Fibroblast of lung (primary cell): ENCODE results near the gene ABCF2. TPM values are rescaled to one million over a fixed set of nuclear protein-coding genes. Genes with fewer than 3 reads are reported as not detected.

Experiments used
- DNase-seq, 2 donors: peaks; one replicate each; pipeline versions ENCODE4 v3.0.0 to v3.0.0-alpha.2; 2010; ENCODE audit warnings: low read depth in 2 of 2
- H2AFZ ChIP-seq: 2 replicates; pipeline ENCODE4 v1.5.1; 2012; ENCODE audit warnings: low read length, control low read depth, inconsistent platforms
- H3K27ac ChIP-seq: 2 replicates; pipeline ENCODE4 v1.5.1; 2011; ENCODE audit warnings: low read length, control low read depth; ENCODE audit not compliant: insufficient read depth
- H3K27me3 ChIP-seq: 2 replicates; pipeline ENCODE4 v1.5.1; 2011; ENCODE audit warnings: mild to moderate bottlenecking, low read length; ENCODE audit not compliant: control insufficient read depth, insufficient read depth
- H3K36me3 ChIP-seq: 2 replicates; pipeline ENCODE4 v1.5.1; 2011; ENCODE audit warnings: low read length; ENCODE audit not compliant: control insufficient read depth, insufficient read depth
- H3K4me1 ChIP-seq: 2 replicates; pipeline ENCODE4 v1.5.1; 2011; ENCODE audit warnings: low read length; ENCODE audit not compliant: control insufficient read depth, insufficient read depth; ENCODE audit errors: extremely low read depth
- H3K4me2 ChIP-seq: 2 replicates; pipeline ENCODE4 v1.5.1; 2011; ENCODE audit warnings: low read length, control low read depth; ENCODE audit not compliant: insufficient read depth; ENCODE audit errors: extremely low read depth
- H3K4me3 ChIP-seq, 4 experiments: fragments of 200-600 bp in 1 of 4; sonication (generic) in 1 of 4; replicated peaks in 1 of 4; 2 replicates each; pipeline ENCODE4 v1.5.1; 2011 to 2016; ENCODE audit warnings: low read length in 4 of 4, low read depth in 3 of 4, mild to moderate bottlenecking in 3 of 4, control low read depth in 2 of 4, inconsistent platforms in 1 of 4, mixed read lengths in 1 of 4; ENCODE audit not compliant: insufficient read depth in 1 of 4; ENCODE audit errors: control extremely low read depth in 1 of 4
- H3K79me2 ChIP-seq: 2 replicates; pipeline ENCODE4 v1.5.1; 2012; ENCODE audit warnings: mild to moderate bottlenecking, low read length, inconsistent platforms; ENCODE audit not compliant: control insufficient read depth, insufficient read depth
- H3K9ac ChIP-seq: 2 replicates; pipeline ENCODE4 v1.5.1; 2011; ENCODE audit warnings: mild to moderate bottlenecking, low read length, control low read depth; ENCODE audit not compliant: insufficient read depth
- H3K9me3 ChIP-seq: 2 replicates; pipeline ENCODE4 v1.5.1; 2012; ENCODE audit warnings: low read depth, low read length; ENCODE audit not compliant: control insufficient read depth, insufficient read depth
- H4K20me1 ChIP-seq: 2 replicates; pipeline ENCODE4 v1.5.1; 2011; ENCODE audit warnings: low read length; ENCODE audit not compliant: control insufficient read depth, insufficient read depth; ENCODE audit errors: extremely low read depth
- CTCF ChIP-seq, 2 donors: IDR thresholded peaks in 1 of 2; conservative IDR thresholded peaks in 1 of 2; 1 replicate in 1 of 2; 2 replicates in 1 of 2; pipeline ENCODE4 v1.5.1; 2011 to 2012; ENCODE audit warnings: low read length in 2 of 2, control low read depth in 1 of 2, inconsistent platforms in 1 of 2, low read depth in 1 of 2, mild to moderate bottlenecking in 1 of 2
- EZH2 ChIP-seq: IDR thresholded peaks from 2 replicates; pipeline ENCODE4 v1.5.1; 2012; ENCODE audit warnings: low read length, control low read depth, mild to moderate bottlenecking; ENCODE audit errors: missing control alignments
- polyA plus RNA-seq, 2 donors: library from polyadenylated mRNA; depleted of rRNA in 1 of 2; stranded (reverse) in 1 of 2; unstranded in 1 of 2; fragments of >200 nt; gene quantifications; 2 replicates each; pipeline ENCODE4 v1.2.1, GENCODE V29; 2011 to 2012; ENCODE audit warnings: missing spikeins in 1 of 2
- total RNA-seq: library from RNA; depleted of rRNA; stranded (reverse); fragments of >200 nt; gene quantifications from 2 replicates; pipeline ENCODE4 v1.2.1, GENCODE V29; 2014

ABCF2 gene
- total and polyA plus RNA-seq, 2 donors (not counting 1 experiment from before 2014, with no cell fraction given), result 41.6 to 46.4 TPM

- H3K4me1 ChIP-seq, result peaks cover 34% of the 10 kb centered on the region
- no peaks in the 10 kb centered on the region for H3K9me3 ChIP-seq
- DNase-seq, result no peak
- H3K4me3 ChIP-seq, result peak overlapping the region in 1 of 4 experiments; percentile 58
- H3K27me3 ChIP-seq, result peaks cover 3% of the 10 kb centered on the region
- H3K36me3 ChIP-seq, result no peaks in the 10 kb centered on the region
- H3K79me2 ChIP-seq, result peaks cover 5% of the 10 kb centered on the region
- no peak overlapping the region for H3K9ac ChIP-seq
- H4K20me1 ChIP-seq, result no peaks in the 10 kb centered on the region
- no peak for TF ChIP-seq CTCF (conservative IDR thresholded peaks at IDR 0.05 in 1 of 2, IDR thresholded peaks at IDR 0.05 in 1 of 2; ENCODE audit: low read depth in 1 of 2, low read length in 2 of 2)
- TF ChIP-seq EZH2, result no peak
- no peak overlapping the region for H3K27ac ChIP-seq
- H2AFZ ChIP-seq, result no peak overlapping the region
- peak overlapping the region; percentile 13 for H3K4me2 ChIP-seq
Observed at GRCh38 chr7:151250181-151251132, 23.5 kb upstream of the ABCF2 start.

GRCh38 chr7:151249732-151250072, 22.7 kb upstream of the ABCF2 start:
- H3K27me3 ChIP-seq, result no peaks in the 10 kb centered on the region
- no peak overlapping the region for H2AFZ ChIP-seq
- H3K36me3 ChIP-seq, result no peaks in the 10 kb centered on the region
- TF ChIP-seq EZH2 (no peak), CTCF (conservative IDR thresholded peaks at IDR 0.05 in 1 of 2, IDR thresholded peaks at IDR 0.05 in 1 of 2; ENCODE audit: low read depth in 1 of 2, low read length in 2 of 2) (no peak)
- H3K27ac ChIP-seq, result peak overlapping the region; percentile 52
- H3K79me2 ChIP-seq, result peaks cover 5% of the 10 kb centered on the region
- peak overlapping the region in 1 of 4 experiments; percentile 82 for H3K4me3 ChIP-seq
- H3K9ac ChIP-seq, result no peak overlapping the region
- H3K4me1 ChIP-seq, result peaks cover 40% of the 10 kb centered on the region
- peak overlapping the region; percentile 71 for H3K4me2 ChIP-seq
- DNase-seq, result peak; percentile 49 to 63
- H3K9me3 ChIP-seq, result no peaks in the 10 kb centered on the region
- H4K20me1 ChIP-seq, result no peaks in the 10 kb centered on the region

GRCh38 chr7:151249034-151249731, 22.2 kb upstream of the ABCF2 start:
- Histone ChIP-seq H3K9me3 (no peaks in the 10 kb centered on the region), H3K9ac (peak overlapping the region; percentile 70), H2AFZ (peak overlapping the region; percentile 92), H4K20me1 (no peaks in the 10 kb centered on the region), H3K4me3 (peak overlapping the region in 3 of 4 experiments; percentile 24 to 82 (median 66)), H3K36me3 (no peaks in the 10 kb centered on the region), H3K4me1 (peaks cover 43% of the 10 kb centered on the region), H3K79me2 (peaks cover 5% of the 10 kb centered on the region), H3K27me3 (no peaks in the 10 kb centered on the region), H3K4me2 (peak overlapping the region; percentile 71), H3K27ac (peak overlapping the region; percentile 52)
- peak; percentile 53 to 65 for DNase-seq
- TF ChIP-seq EZH2 (no peak), CTCF (conservative IDR thresholded peaks at IDR 0.05 in 1 of 2, IDR thresholded peaks at IDR 0.05 in 1 of 2; ENCODE audit: low read depth in 1 of 2, low read length in 2 of 2) (no peak)
